IMR-90 (cell line): ENCODE results near the gene OTOGL. TPM values are rescaled to one million over a fixed set of nuclear protein-coding genes. Genes with fewer than 3 reads are reported as not detected.
A peak's percentile ranks its signal among the peaks of the same experiment; 100 is the strongest.
"Not testable (repeated sequence)": the region's sequence is repeated elsewhere in the genome, so short reads cannot be mapped to it uniquely, and the experiment has no call there.

Experiments used
- ATAC-seq: fragments of 200-7000 bp; cut with Tn5 transposase; 2 replicates; pipeline ENCODE4 v1.9.1; 2020; ENCODE audit warnings: low read depth, mild to moderate bottlenecking, moderate library complexity
- BruUV-seq: library from RNA; stranded (reverse); fragments of 400-500 nt; replicated peaks from 2 replicates; lab custom pipeline; 2021; lab: Mats Ljungman, UMichigan
- CTCF ChIA-PET: fragments of 300-600 bp; formaldehyde crosslinking; extraction: SDS; loops from one replicate; lab custom pipeline; 2021; ENCODE audit warnings: antibody characterized with exemption; lab: Yijun Ruan, JAX
- POLR2A ChIA-PET: fragments of 300-600 bp; sonication (Branson Sonifier 250); formaldehyde crosslinking; loops from one replicate; lab custom pipeline; 2022; ENCODE audit warnings: antibody characterized with exemption; ENCODE audit not compliant: unreplicated experiment; lab: Charles Lee
- DNase-seq: peaks from one replicate; pipeline ENCODE4 v3.0.0; 2013
- H2AFZ ChIP-seq: replicated peaks from 2 replicates; pipeline ENCODE3; 2013; ENCODE audit warnings: low read length, mild to moderate bottlenecking; ENCODE audit not compliant: poor library complexity
- H2AK5ac ChIP-seq: 2 replicates; pipeline ENCODE4 v1.6.1; 2013; ENCODE audit warnings: low read depth, low read length, inconsistent platforms
- H2AK9ac ChIP-seq: replicated peaks from 2 replicates; pipeline ENCODE3; 2013; ENCODE audit warnings: mild to moderate bottlenecking, low read depth, low read length, moderate library complexity; ENCODE audit not compliant: poor library complexity
- H2BK120ac ChIP-seq: 2 replicates; pipeline ENCODE4 v1.6.1; 2013; ENCODE audit warnings: low read depth, low read length, inconsistent platforms
- H2BK15ac ChIP-seq: 3 replicates; pipeline ENCODE4 v1.6.1; 2013; ENCODE audit warnings: low read depth, low read length, inconsistent platforms
- H2BK20ac ChIP-seq: 2 replicates; pipeline ENCODE4 v1.6.1; 2013; ENCODE audit warnings: low read depth, mild to moderate bottlenecking, inconsistent platforms, low read length, moderate library complexity
- H2BK5ac ChIP-seq: 2 replicates; pipeline ENCODE4 v1.6.1; 2013; ENCODE audit warnings: mild to moderate bottlenecking, low read depth, low read length, inconsistent platforms; ENCODE audit not compliant: poor library complexity, severe bottlenecking
- H3K14ac ChIP-seq: replicated peaks from 2 replicates; pipeline ENCODE4 v1.6.1; 2013; ENCODE audit warnings: low read depth, low read length, inconsistent platforms
- H3K18ac ChIP-seq: 2 replicates; pipeline ENCODE4 v1.6.1; 2013; ENCODE audit warnings: low read depth, low read length, control low read depth
- H3K23ac ChIP-seq: 2 replicates; pipeline ENCODE4 v1.6.1; 2013; ENCODE audit warnings: low read depth, low read length, inconsistent platforms
- H3K27ac ChIP-seq: 2 replicates; pipeline ENCODE4 v1.5.1; 2013; ENCODE audit warnings: mild to moderate bottlenecking, control low read depth, low read length; ENCODE audit not compliant: insufficient read depth
- H3K27me3 ChIP-seq: 2 replicates; pipeline ENCODE4 v1.6.1; 2013; ENCODE audit warnings: low read length; ENCODE audit not compliant: control insufficient read depth, insufficient read depth
- H3K36me3 ChIP-seq: 2 replicates; pipeline ENCODE4 v1.6.1; 2013; ENCODE audit warnings: low read length, mixed read lengths; ENCODE audit not compliant: control insufficient read depth, insufficient read depth
- H3K4ac ChIP-seq: 2 replicates; pipeline ENCODE4 v1.6.1; 2013; ENCODE audit warnings: low read depth, low read length, inconsistent platforms
- H3K4me1 ChIP-seq: 2 replicates; pipeline ENCODE4 v1.6.1; 2013; ENCODE audit warnings: low read length, mixed read lengths; ENCODE audit not compliant: control insufficient read depth, insufficient read depth
- H3K4me2 ChIP-seq: 2 replicates; pipeline ENCODE4 v1.6.1; 2013; ENCODE audit warnings: low read depth, mild to moderate bottlenecking, control low read depth, low read length, moderate library complexity
- H3K4me3 ChIP-seq: 2 replicates; pipeline ENCODE4 v1.5.1; 2013; ENCODE audit warnings: low read depth, mild to moderate bottlenecking, control low read depth, low read length, moderate library complexity; ENCODE audit not compliant: insufficient read depth
- H3K56ac ChIP-seq: 2 replicates; pipeline ENCODE4 v1.6.1; 2013; ENCODE audit warnings: low read length, inconsistent platforms; ENCODE audit not compliant: insufficient read depth; ENCODE audit errors: extremely low read depth
- H3K79me1 ChIP-seq, 2 experiments: 2 replicates each; pipeline ENCODE4 v1.6.1; 2013; ENCODE audit warnings: low read length in 2 of 2, inconsistent platforms in 1 of 2, low read depth in 1 of 2
- H3K9ac ChIP-seq: 2 replicates; pipeline ENCODE4 v1.6.1; 2013; ENCODE audit warnings: low read depth, low read length, control low read depth
- H3K9me1 ChIP-seq: 2 replicates; pipeline ENCODE4 v1.6.1; 2013; ENCODE audit warnings: low read length, inconsistent platforms; ENCODE audit not compliant: insufficient read depth
- H3K9me3 ChIP-seq: 2 replicates; pipeline ENCODE4 v1.6.1; 2013; ENCODE audit warnings: low read length; ENCODE audit not compliant: control insufficient read depth, insufficient read depth
- H4K20me1 ChIP-seq: 2 replicates; pipeline ENCODE4 v1.6.1; 2013; ENCODE audit warnings: low read length, inconsistent platforms; ENCODE audit not compliant: insufficient read depth
- H4K5ac ChIP-seq: 2 replicates; pipeline ENCODE4 v1.6.1; 2013; ENCODE audit warnings: mild to moderate bottlenecking, low read depth, low read length, control low read depth
- H4K8ac ChIP-seq, 2 experiments: 2 replicates each; pipeline ENCODE4 v1.6.1; 2013; ENCODE audit warnings: low read depth in 2 of 2, low read length in 2 of 2, control low read depth in 1 of 2, inconsistent platforms in 1 of 2
- H4K91ac ChIP-seq: 2 replicates; pipeline ENCODE4 v1.6.1; 2013; ENCODE audit warnings: low read depth, low read length, inconsistent platforms; ENCODE audit not compliant: insufficient read depth
- MAFK ChIP-seq: IDR thresholded peaks from 2 replicates; pipeline ENCODE4 v1.6.1; 2012; ENCODE audit warnings: low read depth, low read length, improper control_type of control experiment
- WGBS, 2 experiments: methylation state at CpG; one replicate each; pipeline versions ENCODE4 v1.1.5 to v1.1.7; 2013; ENCODE audit warnings: missing lambda C conversion rate in 2 of 2; ENCODE audit not compliant: insufficient read length in 1 of 2; ENCODE audit errors: extremely low coverage in 2 of 2; 5-methylcytosine and 5-hydroxymethylcytosine counted together
- dilution Hi-C: fragments of 300-500 bp; cut with HindIII; formaldehyde crosslinking; loops from one replicate; pipeline ENCODE4 v1.14.3; 2018; ENCODE audit warnings: low sequenced_read_pairs; ENCODE audit not compliant: unreplicated experiment
- in situ Hi-C: fragments of 300-500 bp; cut with MboI; formaldehyde crosslinking; loops from 3 replicates; pipeline ENCODE4 v1.14.3; 2019; ENCODE audit warnings: low sequenced_read_pairs, inconsistent platforms, mixed read lengths
- intact Hi-C: fragments of 100-400 bp; cut with micrococcal nuclease; formaldehyde crosslinking; loops from 2 replicates; pipeline ENCODE4 v1.10.0; 2022
- polyA plus RNA-seq, 3 experiments: library from polyadenylated mRNA; depleted of rRNA; stranded (reverse); fragments of >200 nt; gene quantifications; 2 replicates each; pipeline ENCODE4 v1.2.3, GENCODE V29; 2012; ENCODE audit warnings: low replicate concordance in 1 of 3
- total RNA-seq: library from RNA; depleted of rRNA; stranded (reverse); fragments of >200 nt; gene quantifications from 2 replicates; pipeline ENCODE4 v1.2.3, GENCODE V29; 2012

Gene OTOGL
- total and polyA plus RNA-seq, 2 of the 4 experiments (the other 2 are of a cell fraction): 0.10 to 0.18 TPM

- ATAC-seq, H2AK5ac ChIP-seq, dilution Hi-C loops, H2BK15ac ChIP-seq, H3K18ac ChIP-seq, H3K27ac ChIP-seq, H3K9ac ChIP-seq, H2BK5ac ChIP-seq, H2BK120ac ChIP-seq, H2AK9ac ChIP-seq, H3K23ac ChIP-seq, H3K4me3 ChIP-seq, H3K4me1 ChIP-seq, CTCF ChIA-PET, H4K91ac ChIP-seq, H3K14ac ChIP-seq, in situ Hi-C loops, H3K9me3 ChIP-seq, DNase-seq, H3K36me3 ChIP-seq, POLR2A ChIA-PET, H2AFZ ChIP-seq, H4K8ac ChIP-seq, H2BK20ac ChIP-seq, H3K27me3 ChIP-seq, H3K9me1 ChIP-seq, H3K4ac ChIP-seq, H3K56ac ChIP-seq, H3K79me1 ChIP-seq, BruUV-seq, H4K5ac ChIP-seq, H4K20me1 ChIP-seq, H3K4me2 ChIP-seq: not testable (repeated sequence)
- peak; percentile 96 for TF ChIP-seq MAFK
- no CpG with 5 or more reads among the region's 4 CpGs for WGBS, 2 experiments
- intact Hi-C loops: loop anchor here (5.0 kb wide), 1 partner anchor 34 kb away; no protein-coding TSS in a partner anchor
Observed at GRCh38 chr12:80227904-80228303, 128.6 kb downstream of the OTOGL start.
